ENCODE results near the gene ELOB.

ELOB gene

GRCh38 chr16:2777231-2777902 is at the start of gene ELOB:
Gene ELOB, minus strand, starts transcription at chr16:2777280. Its CDS starts 41 bp downstream, at chr16:2777239.
- no peaks in the 10 kb centered on the region for H3K27me3 Mint-ChIP-seq
- H3K4me1 Mint-ChIP-seq (ENCODE audit: low read depth) = peaks cover 50% of the 10 kb centered on the region
- H3K9me3 Mint-ChIP-seq = no peaks in the 10 kb centered on the region

DNA sequence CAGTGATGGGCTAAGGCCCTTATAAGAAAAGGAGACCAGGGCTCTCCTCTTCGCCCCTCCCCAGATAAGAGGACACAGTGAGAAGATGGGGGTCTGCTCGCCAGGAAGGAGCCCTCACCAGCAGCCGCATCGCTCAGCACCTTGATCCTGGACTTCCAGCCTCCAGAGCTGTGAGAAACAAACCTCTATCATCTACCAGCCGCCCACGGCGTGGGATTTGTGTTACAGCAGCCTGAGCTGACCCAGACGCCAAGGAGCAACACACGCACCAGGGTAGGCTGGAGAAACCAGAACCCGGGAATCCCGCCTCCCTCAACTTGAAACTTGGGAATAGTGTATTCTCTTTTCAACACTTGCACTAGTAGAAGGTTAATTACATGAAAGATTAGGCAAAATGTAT is 48.8 kb upstream of the ELOB start:
- no peaks in the 10 kb centered on the region for H3K27me3 Mint-ChIP-seq
- no peaks in the 10 kb centered on the region for H3K4me1 Mint-ChIP-seq (ENCODE audit: low read depth)
- no peak overlapping the region for H3K4me3 Mint-ChIP-seq
- H3K36me3 Mint-ChIP-seq (ENCODE audit: low read depth) = no peaks in the 10 kb centered on the region
- no peak overlapping the region for H3K27ac Mint-ChIP-seq
- DNase-seq = no peak
- no peaks in the 10 kb centered on the region for H3K9me3 Mint-ChIP-seq

More at GRCh38 chr16:2777231-2777902, at the start of gene ELOB:
- H3K4me3 Mint-ChIP-seq = peak within 1 kb of the TSS; percentile 95
- peaks cover 56% of the 10 kb centered on the region for H3K36me3 Mint-ChIP-seq (ENCODE audit: low read depth)
- DNase-seq = peak; percentile 93
- H3K27ac Mint-ChIP-seq = peak within 1 kb of the TSS; percentile 98

- no peak overlapping the region for H3K27ac Mint-ChIP-seq
Measured at GRCh38 chr16:2825049-2825742, 48.1 kb upstream of the ELOB start.

GRCh38 chr16:2824626-2825025 is 47.5 kb upstream of the ELOB start:
- no peak overlapping the region for H3K4me3 Mint-ChIP-seq
- no peak for DNase-seq
- H3K27ac Mint-ChIP-seq = no peak overlapping the region
- H3K9me3 Mint-ChIP-seq = no peaks in the 10 kb centered on the region
- H3K36me3 Mint-ChIP-seq (ENCODE audit: low read depth) = no peaks in the 10 kb centered on the region
- no peaks in the 10 kb centered on the region for H3K4me1 Mint-ChIP-seq (ENCODE audit: low read depth)
- H3K27me3 Mint-ChIP-seq = no peaks in the 10 kb centered on the region

More at GRCh38 chr16:2825049-2825742, 48.1 kb upstream of the ELOB start:
- H3K36me3 Mint-ChIP-seq (ENCODE audit: low read depth) = no peaks in the 10 kb centered on the region
- H3K27me3 Mint-ChIP-seq = no peaks in the 10 kb centered on the region
- no peak for DNase-seq
- H3K4me1 Mint-ChIP-seq (ENCODE audit: low read depth) = no peaks in the 10 kb centered on the region
- H3K9me3 Mint-ChIP-seq = no peaks in the 10 kb centered on the region
- H3K4me3 Mint-ChIP-seq = no peak overlapping the region

DNA sequence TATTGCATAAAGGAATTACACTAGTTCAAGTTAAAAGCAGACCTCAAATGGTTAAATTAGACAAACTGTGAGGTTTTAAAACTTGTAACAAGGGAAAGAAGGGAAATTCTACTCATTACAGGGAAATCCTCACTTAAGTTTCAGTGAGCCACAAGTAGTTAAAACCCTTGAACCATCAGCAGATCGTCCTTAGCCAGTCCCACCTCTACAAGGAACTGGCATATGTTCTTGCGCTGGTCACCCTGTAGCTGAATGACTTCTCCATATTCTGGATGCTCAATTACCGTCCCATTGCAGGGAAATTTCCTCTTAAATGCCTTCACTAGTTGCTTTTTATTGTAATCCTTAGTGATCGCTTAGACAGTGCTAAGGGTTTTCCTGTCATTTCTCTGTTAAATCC is 45.4 kb upstream of the ELOB start:
- peaks cover 2% of the 10 kb centered on the region for H3K4me1 Mint-ChIP-seq (ENCODE audit: low read depth)
- H3K36me3 Mint-ChIP-seq (ENCODE audit: low read depth) = no peaks in the 10 kb centered on the region
- DNase-seq = no peak
- H3K9me3 Mint-ChIP-seq = no peaks in the 10 kb centered on the region
- H3K4me3 Mint-ChIP-seq = no peak overlapping the region
- H3K27ac Mint-ChIP-seq = no peak overlapping the region
- H3K27me3 Mint-ChIP-seq = no peaks in the 10 kb centered on the region

- H3K4me3 Mint-ChIP-seq = no peak overlapping the region
- H3K27ac Mint-ChIP-seq = no peak overlapping the region
- no peaks in the 10 kb centered on the region for H3K9me3 Mint-ChIP-seq
- H3K36me3 Mint-ChIP-seq (ENCODE audit: low read depth) = no peaks in the 10 kb centered on the region
- H3K4me1 Mint-ChIP-seq (ENCODE audit: low read depth) = peaks cover 2% of the 10 kb centered on the region
- DNase-seq = no peak
- no peaks in the 10 kb centered on the region for H3K27me3 Mint-ChIP-seq
Measured at GRCh38 chr16:2822158-2822495, 45.0 kb upstream of the ELOB start.

DNA sequence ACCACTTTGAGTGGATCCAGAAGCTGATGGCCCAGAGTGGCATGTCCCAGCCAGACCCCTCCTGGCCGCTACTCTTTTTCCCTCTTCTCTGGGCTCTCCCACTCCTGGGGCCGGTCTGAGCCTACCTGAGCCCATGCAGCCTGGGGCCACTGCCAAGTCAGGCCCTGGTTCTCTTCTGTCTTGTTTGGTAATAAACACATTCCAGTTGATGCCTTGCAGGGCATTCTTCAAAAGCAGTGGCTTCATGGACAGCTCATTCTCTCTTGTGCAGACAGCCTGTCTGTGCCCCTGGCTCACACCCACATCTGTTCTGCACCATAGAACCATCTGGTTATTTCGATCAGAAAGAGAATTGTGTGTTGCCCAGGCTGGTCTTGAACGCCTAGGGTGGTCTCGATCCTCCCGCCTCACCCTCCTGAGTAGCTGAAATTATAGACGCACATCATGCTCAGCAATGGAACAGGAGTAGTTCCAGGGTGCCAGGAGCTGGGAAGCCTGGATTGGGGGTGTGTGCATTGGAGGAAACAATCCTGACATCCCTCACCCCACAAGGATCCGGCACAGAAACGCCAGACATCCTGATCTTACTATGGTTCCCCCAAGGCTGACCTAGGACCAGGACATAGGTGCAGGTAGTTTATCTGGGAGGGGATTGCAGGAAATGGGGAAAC is 44.5 kb upstream of the ELOB start:
- Mint-ChIP-seq H3K4me3 (no peak overlapping the region), H3K9me3 (no peaks in the 10 kb centered on the region), H3K27me3 (no peaks in the 10 kb centered on the region), H3K27ac (no peak overlapping the region), H3K4me1 (ENCODE audit: low read depth) (peaks cover 2% of the 10 kb centered on the region), H3K36me3 (ENCODE audit: low read depth) (no peaks in the 10 kb centered on the region)
- no peak for DNase-seq

DNA sequence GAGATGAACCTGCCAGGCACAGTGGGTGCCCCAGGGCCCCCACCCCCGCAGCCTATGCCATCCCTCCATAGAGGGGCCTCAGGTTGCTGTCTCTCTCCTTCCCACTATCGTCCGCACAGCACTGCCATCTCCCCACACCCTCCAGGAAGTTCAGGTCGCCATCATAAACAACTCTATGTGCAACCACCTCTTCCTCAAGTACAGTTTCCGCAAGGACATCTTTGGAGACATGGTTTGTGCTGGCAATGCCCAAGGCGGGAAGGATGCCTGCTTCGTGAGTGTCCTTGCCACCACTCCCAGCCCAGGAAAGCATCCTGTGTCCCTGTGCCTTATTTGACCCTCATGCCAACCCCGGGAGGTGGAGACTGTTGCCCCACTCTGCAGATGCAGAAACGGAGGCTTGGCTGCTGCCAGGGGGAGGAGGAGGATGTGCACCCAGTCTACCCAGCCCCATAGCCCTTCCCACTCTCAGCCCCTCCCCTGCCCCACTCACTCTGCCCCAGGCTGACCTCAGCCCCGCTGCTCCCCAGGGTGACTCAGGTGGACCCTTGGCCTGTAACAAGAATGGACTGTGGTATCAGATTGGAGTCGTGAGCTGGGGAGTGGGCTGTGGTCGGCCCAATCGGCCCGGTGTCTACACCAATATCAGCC is 43.9 kb upstream of the ELOB start:
- Mint-ChIP-seq H3K9me3 (no peaks in the 10 kb centered on the region), H3K36me3 (ENCODE audit: low read depth) (no peaks in the 10 kb centered on the region), H3K27me3 (no peaks in the 10 kb centered on the region), H3K4me1 (ENCODE audit: low read depth) (peaks cover 2% of the 10 kb centered on the region), H3K4me3 (no peak overlapping the region), H3K27ac (no peak overlapping the region)
- DNase-seq = no peak

- H3K36me3 Mint-ChIP-seq (ENCODE audit: low read depth) = no peaks in the 10 kb centered on the region
- no peaks in the 10 kb centered on the region for H3K9me3 Mint-ChIP-seq
- H3K4me1 Mint-ChIP-seq (ENCODE audit: low read depth) = peaks cover 2% of the 10 kb centered on the region
- no peak overlapping the region for H3K4me3 Mint-ChIP-seq
- H3K27ac Mint-ChIP-seq = no peak overlapping the region
- no peak for DNase-seq
- no peaks in the 10 kb centered on the region for H3K27me3 Mint-ChIP-seq
Measured at GRCh38 chr16:2819939-2820835, 43.1 kb upstream of the ELOB start.

DNA sequence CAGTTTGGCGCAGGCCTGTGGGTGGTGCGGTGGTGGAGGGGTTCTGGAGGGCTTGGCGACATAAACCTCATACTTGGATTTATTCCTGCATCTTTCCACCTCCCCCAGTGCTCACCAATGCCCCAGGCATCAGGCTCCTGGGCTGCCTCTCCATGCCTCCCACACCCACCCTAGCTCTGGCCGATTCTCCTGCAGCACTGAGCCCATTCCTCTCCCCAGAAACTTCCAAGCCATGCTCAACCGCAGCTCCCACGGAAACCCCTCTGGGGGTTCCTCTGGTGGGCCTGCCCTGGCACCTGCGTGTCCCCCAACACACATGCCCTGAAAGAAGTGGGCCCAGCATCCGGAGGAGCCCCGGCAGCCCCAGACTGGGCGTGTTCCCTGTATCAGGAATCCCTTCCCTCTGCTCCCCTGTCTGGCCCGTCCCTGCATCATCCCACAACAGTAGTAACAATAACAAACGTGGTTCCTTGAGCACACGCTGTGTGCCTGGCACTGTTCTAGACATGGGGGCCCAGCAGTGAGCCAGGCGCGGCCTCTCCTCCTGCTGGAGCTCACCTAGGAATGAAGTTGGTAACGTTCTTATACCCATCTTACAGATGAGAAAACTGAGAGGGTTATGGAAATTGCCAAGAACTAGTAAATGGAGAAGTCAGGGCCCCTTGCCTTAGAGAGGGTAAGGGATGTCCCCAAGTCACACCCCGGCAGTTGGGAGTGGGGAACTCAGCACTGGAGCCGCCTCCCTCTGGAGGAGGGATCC is 42.3 kb upstream of the ELOB start:
- DNase-seq = no peak
- H3K4me3 Mint-ChIP-seq = no peak overlapping the region
- H3K4me1 Mint-ChIP-seq (ENCODE audit: low read depth) = peaks cover 2% of the 10 kb centered on the region
- H3K36me3 Mint-ChIP-seq (ENCODE audit: low read depth) = no peaks in the 10 kb centered on the region
- H3K27ac Mint-ChIP-seq = no peak overlapping the region
- H3K9me3 Mint-ChIP-seq = no peaks in the 10 kb centered on the region
- H3K27me3 Mint-ChIP-seq = no peaks in the 10 kb centered on the region

GRCh38 chr16:2818272-2818876 is 41.3 kb upstream of the ELOB start:
- H3K4me3 Mint-ChIP-seq = peak overlapping the region; percentile 75
- H3K27me3 Mint-ChIP-seq = no peaks in the 10 kb centered on the region
- no peak overlapping the region for H3K27ac Mint-ChIP-seq
- no peaks in the 10 kb centered on the region for H3K36me3 Mint-ChIP-seq (ENCODE audit: low read depth)
- peaks cover 2% of the 10 kb centered on the region for H3K4me1 Mint-ChIP-seq (ENCODE audit: low read depth)
- H3K9me3 Mint-ChIP-seq = no peaks in the 10 kb centered on the region
- DNase-seq = no peak

DNA sequence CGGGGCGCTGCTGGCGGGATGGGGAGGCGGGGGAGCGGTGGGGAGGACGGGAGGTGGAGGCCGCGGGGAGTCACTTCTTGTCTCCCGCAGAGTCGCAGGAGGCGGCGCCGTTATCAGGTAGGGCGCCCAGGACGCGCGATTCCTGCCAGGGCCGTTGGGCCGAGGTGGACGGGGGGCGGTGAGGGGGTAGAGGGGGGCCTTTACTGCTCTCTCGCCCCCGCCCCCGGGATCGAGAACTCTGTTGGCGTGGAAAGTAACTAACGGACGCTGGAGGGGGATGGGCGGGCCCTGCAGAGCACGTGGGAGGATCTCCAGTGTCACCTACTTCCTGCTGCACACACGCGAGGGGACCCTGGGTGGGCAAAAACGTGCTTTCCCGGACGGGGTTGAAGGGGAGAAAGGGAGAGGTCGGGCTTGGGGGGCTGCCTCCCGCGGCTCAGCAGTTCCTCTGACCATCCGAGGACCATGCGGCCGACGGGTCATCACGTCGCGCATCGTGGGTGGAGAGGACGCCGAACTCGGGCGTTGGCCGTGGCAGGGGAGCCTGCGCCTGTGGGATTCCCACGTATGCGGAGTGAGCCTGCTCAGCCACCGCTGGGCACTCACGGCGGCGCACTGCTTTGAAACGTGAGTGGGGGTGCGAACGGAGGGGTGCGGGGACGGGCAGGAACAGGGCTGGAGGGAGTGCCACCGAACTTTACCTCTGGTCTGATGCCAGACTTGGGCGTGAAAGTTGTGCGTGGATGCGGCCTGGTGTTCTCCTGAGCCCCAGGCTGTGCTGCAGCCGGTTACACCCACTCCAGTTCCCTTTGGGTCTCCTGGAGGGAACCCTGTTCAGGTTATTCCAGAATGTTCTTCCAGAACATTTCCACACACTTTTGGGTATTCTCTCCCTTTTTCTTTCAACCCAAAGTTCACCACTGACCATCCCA is 40.5 kb upstream of the ELOB start:
- Mint-ChIP-seq H3K9me3 (no peaks in the 10 kb centered on the region), H3K4me1 (ENCODE audit: low read depth) (peaks cover 2% of the 10 kb centered on the region), H3K4me3 (peak overlapping the region; percentile 75), H3K27ac (peak overlapping the region; percentile 50), H3K36me3 (ENCODE audit: low read depth) (no peaks in the 10 kb centered on the region), H3K27me3 (no peaks in the 10 kb centered on the region)
- DNase-seq = peak; percentile 51
